ENCODE measurements around the gene MRPL14.

MRPL14 gene

DNA sequence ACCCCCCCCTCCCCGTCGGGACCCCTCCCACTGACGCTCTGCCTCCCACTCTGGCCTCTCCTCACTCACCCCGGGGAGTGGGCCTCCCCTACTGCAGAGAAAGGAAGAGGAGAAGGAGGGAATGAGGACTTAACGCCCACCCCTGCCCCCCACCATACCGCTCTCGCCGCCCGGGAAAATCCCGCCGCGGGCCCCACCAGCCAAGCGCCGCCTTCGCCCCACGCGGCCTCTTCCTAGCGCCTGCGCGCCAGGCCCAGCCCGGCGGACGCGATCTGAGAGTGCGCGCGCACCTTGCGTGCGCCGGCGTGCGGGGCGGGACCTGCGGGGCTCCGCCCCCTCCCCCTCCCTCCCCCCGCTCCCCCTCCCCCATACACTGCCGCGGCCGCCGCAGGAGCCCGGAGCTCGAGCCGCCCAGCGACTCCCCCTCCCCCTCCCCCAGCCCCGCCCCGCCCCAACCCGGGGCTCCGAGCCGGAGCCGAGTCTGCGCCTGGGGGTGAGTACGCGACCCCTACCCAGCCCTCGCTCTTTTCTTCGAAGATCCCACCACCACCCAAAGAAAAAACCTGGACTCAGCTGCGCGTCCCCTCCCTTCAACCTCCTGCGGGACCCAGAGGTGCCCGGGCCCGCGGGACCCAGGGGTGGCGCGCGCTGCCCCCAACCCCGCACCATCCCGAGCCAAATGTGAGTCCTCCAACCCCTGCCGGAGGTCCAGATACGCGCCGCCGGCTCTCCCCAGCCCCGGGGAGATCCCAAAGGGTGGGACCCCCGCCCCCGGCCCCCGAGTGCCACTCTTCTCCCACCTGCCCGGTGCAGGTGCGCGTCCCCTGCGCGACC is at the start of gene MRPL14, which contains the start of gene TMEM63B:
MRPL14 (minus strand) TSS at position 267 of the 834 bp plus-strand sequence. CDS start 10,841 bp downstream, outside the sequence.
TMEM63B (plus strand) TSS at position 369 of the 834 bp plus-strand sequence. CDS start 7,031 bp downstream, outside the sequence.
- peak; percentile 69 for DNase-seq

GRCh38 chr6:44176130-44176761 is 49.0 kb upstream of the MRPL14 start:
- DNase-seq: no peak

GRCh38 chr6:44172731-44173500 is 45.7 kb upstream of the MRPL14 start:
- DNase-seq: no peak

DNA sequence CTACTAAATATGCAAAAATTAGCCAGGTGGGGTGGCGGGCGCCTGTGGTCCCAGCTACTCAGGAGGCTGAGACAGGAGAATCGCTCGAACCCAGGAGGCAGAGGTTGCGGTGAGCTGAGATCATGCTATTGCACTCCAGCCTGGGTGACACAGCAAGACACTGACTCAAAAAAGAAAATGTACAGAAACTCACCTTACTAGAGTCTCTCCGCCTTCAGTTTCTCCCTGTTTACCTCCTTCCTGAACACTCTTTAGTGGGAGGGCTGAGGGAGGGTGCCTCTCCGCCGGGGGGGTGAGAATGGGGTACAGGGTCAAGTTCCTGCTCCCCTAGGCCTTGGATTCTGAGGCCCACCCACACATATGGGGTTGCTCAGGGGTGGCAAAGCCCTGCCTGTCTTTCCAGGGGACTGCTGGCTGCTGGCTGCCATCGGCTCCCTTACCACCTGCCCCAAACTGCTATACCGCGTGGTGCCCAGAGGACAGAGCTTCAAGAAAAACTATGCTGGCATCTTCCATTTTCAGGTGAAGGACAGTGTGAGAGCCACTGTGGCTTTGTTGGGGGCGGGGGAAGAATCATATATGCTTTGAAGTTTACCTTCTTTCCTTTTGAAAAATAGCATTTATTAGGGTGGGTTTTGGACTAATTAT is 44.8 kb upstream of the MRPL14 start:
- DNase-seq: no peak

GRCh38 chr6:44169886-44170570 is 42.8 kb upstream of the MRPL14 start:
- DNase-seq: no peak

DNA sequence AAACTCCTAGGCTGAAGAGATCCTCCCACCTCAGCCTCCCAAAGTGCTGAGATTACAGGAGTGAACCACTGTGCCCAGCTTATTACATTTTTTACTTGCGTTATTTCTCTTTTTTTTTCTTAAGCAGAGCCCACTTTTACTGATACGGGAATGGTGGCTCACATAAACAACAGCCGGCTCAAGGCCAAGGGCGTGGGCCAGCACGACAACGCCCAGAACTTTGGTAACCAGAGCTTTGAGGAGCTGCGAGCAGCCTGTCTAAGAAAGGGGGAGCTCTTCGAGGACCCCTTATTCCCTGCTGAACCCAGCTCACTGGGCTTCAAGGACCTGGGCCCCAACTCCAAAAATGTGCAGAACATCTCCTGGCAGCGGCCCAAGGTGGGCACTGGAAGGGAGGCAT is 41.9 kb upstream of the MRPL14 start:
- no peak for DNase-seq

DNA sequence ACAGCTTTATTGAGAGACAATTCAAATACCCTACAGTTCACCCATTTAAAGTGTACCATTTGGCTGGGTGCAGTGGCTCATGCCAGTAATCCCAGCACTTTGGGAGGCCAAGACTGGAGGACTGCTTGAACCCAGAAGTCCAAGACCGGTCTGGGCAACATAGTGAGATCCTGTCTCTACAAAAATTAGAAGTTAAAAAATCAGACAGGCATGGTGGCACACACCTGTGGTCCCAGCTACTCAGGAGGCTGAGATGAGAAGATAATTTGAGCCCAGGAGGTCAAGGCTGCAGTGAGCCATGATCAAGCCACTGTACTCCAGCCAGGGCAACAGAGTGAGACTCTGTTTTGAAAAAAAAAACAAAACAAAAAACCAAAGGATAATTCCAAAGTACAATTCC is 40.3 kb upstream of the MRPL14 start:
- no peak for DNase-seq

GRCh38 chr6:44166591-44167184 is 39.4 kb upstream of the MRPL14 start:
- no peak for DNase-seq

DNA sequence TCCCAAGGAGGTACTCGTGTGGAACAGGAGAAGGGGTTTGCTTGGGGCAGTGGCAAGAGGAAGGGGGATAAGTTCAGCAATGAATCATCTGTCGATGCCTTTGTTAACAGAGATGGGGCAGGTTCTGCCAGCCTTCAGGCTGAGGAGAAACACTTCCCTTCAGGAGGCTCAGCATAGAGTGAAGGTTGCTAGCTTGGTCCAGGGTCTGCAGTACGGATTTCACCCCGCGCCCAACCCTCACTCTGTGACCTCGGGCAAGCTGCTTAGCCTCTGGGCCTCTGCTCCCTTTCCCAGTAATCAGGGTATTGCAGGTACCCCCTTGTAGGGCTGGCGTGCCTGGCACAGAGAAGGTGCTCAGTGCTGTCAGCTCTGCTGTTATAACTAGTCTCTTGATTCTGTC is 38.9 kb upstream of the MRPL14 start:
- no peak for DNase-seq

- DNase-seq: no peak
Measured at GRCh38 chr6:44162876-44163625, 35.8 kb upstream of the MRPL14 start.

- no peak for DNase-seq
Measured at GRCh38 chr6:44161997-44162338, 34.7 kb upstream of the MRPL14 start.

GRCh38 chr6:44158770-44159228 is 31.5 kb upstream of the MRPL14 start, which contains the start of gene CAPN11:
Gene CAPN11 (plus strand): TSS chr6:44158820. CDS start chr6:44158849, 29 bp downstream.
- no peak for DNase-seq

DNA sequence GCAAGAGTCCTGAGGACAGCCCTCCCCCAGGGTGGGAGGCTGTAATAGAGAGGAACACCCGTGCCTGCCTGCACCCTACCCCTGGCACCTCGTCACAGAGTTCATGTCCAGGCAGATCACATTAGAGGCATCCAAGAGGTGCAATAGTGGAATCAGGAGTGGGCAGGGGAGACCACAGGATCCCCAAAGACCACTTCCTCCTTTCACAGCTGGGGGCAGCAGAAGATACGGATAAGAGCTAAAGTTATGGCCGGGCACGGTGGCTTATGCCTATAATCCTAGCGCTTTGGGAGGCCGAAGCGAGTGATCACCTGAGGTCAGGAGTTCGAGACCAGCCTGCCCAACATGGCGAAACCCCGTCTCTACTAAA is 29.9 kb upstream of the MRPL14 start:
- no peak for DNase-seq

DNA sequence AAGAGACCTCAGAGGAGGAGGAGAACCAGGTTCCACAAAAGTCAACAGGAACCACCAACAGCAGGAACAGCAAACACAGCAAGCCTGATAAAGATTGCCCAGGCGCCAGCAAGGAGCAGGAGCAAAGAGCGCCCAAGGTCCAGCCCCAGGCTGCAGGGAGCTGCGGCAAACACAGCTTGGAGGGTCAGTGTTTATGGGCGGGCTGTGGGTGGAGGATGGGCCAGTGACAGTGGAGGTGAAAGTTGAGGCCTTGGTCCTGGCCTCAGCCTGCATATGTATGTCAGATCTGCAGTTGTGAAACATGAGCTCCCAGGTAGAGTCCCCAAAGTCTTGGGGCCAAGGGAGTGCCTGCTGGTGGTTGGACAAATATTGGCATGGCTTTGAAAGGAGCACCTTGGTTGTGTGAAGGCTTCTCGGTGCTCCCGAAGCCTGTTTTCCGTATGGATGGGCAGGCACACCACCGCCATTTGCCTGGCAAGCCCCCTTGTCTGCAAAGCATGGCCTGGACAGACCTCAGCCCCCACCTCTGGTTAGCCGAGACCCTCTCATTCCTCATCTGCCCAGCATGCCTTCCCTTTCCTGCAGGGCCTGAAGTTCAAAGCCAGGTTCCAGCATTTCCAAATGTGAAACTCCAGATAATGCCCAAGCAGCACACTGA is 29.4 kb upstream of the MRPL14 start:
- no peak for DNase-seq

DNA sequence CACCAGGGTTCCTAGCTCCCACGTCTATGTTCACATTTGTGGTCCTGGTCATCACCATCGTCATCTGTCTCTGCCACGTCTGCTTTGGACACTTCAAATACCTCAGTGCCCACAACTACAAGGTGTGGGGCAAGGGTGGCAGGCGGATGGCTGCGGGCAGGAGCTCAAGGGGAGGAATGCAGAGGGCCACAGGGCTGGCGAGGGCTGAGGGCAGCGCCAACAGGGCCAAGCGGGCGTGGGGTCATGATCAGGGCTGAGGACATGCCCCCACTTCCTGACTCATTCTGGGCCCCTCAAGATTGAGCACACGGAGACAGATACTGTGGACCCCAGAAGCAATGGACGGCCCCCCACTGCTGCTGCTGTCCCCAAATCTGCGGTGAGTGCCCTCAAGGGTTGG is 26.8 kb upstream of the MRPL14 start:
- DNase-seq: no peak

DNA sequence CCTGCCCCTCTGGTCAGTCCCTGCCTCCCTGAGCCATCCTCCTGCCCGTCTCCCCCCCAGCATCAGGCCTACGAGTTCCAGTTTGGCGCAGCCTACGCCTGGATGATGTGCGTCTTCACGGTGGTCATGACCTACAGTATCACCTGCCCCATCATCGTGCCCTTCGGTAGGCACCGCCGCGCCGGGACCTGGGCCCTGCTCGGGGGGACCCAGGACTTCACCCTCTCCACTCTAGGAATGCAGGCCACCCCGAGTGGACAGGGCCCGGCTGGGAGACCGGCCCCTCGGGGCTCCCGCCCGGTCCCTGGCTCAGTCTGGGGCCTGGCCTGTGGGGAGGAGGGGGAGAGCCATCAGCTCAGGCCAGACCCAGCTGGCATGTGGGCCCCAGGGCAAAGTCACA is 25.3 kb upstream of the MRPL14 start:
- no peak for DNase-seq

GRCh38 chr6:44152109-44152461 is 24.8 kb upstream of the MRPL14 start:
- DNase-seq: no peak

DNA sequence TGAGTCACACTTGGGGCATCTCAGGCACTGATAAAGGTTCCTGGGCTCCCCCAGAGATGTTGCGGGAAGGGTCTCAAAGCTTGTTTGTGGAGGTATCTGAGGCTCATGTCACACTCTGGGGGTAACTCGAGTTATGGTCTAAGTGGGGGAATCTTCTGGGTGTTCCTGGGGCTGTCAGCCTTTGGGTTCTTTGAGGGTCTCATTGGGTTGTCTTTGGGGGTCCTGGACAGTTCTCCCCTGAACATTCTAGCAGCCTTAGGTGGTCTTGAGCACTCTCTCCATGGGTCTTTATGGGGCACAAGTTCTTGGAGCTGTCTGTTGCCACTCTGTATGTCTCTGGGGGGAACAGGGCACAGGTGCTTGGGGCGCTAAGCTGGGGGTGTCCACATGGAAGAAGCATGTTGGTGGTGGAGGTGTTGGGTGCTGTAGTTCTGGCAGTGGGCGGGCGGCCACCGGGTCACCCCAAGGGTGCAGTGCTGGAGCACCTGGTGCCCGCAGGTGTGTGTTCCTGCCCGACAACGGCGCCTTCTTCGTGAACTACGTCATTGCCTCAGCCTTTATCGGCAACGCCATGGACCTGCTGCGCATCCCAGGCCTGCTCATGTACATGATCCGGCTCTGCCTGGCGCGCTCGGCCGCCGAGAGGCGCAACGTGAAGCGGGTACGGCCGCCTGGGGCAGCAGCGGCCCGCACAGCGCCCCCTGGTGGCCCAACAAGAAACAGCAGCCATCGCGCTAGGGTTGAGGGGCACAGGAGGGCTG is 24.3 kb upstream of the MRPL14 start:
- DNase-seq: no peak

- no peak for DNase-seq
Measured at GRCh38 chr6:44150317-44150917, 23.2 kb upstream of the MRPL14 start.
